ENCODE results near the gene ASRGL1. TPM values are rescaled to one million over a fixed set of nuclear protein-coding genes. Genes with fewer than 3 reads are reported as not detected.
A peak's percentile ranks its signal among the peaks of the same experiment; 100 is the strongest.
"Not testable (repeated sequence)": the region's sequence is repeated elsewhere in the genome, so short reads cannot be mapped to it uniquely, and the experiment has no call there.

Gene ASRGL1
- total RNA-seq, 1 donor from 2014 or later = 55.7 TPM

DNA sequence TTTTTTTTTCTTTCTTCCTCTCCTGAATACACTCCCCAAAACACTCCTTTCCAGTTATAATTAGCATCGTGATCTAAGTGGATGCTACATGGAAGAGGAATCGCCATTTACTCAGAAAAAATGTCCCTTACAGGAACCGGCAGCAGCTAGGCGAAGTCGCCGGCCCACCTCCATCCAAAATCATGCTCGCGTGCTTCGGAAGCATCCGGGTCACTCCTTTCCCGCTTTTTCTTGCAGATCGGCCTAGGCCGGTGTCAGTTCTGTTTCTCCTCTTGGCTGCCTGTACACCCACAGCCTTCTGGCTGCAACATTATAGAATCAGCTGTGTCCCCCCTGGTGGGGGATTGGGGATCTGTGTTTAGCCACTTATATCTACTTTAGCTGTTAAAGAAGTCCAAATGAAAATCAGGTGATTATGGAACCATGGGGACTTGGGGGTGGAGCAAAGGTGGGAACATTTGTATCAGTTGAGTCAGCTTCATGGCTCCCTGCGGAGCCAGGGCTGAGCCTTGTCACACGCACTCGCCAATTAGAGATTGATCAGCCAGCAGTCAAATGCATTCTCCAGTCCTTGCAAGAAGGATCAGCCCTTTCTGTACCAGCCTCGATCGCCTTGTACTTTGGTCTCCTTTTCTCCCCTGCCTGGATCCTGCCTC is 36.3 kb downstream of the ASRGL1 start:
- Mint-ChIP-seq H3K4me1 (ENCODE audit: low read depth, unreplicated experiment) (peaks cover 8% of the 10 kb centered on the region), H3K9me3 (ENCODE audit: unreplicated experiment) (peaks cover 3% of the 10 kb centered on the region), H3K4me3 (ENCODE audit: unreplicated experiment) (no peak overlapping the region), H3K36me3 (ENCODE audit: unreplicated experiment) (peaks cover 14% of the 10 kb centered on the region), H3K27me3 (ENCODE audit: unreplicated experiment) (no peaks in the 10 kb centered on the region), H3K27ac (ENCODE audit: unreplicated experiment) (no peak overlapping the region)
- TF ChIP-seq, protein P1, sequence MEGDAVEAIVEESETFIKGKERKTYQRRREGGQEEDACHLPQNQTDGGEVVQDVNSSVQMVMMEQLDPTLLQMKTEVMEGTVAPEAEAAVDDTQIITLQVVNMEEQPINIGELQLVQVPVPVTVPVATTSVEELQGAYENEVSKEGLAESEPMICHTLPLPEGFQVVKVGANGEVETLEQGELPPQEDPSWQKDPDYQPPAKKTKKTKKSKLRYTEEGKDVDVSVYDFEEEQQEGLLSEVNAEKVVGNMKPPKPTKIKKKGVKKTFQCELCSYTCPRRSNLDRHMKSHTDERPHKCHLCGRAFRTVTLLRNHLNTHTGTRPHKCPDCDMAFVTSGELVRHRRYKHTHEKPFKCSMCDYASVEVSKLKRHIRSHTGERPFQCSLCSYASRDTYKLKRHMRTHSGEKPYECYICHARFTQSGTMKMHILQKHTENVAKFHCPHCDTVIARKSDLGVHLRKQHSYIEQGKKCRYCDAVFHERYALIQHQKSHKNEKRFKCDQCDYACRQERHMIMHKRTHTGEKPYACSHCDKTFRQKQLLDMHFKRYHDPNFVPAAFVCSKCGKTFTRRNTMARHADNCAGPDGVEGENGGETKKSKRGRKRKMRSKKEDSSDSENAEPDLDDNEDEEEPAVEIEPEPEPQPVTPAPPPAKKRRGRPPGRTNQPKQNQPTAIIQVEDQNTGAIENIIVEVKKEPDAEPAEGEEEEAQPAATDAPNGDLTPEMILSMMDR (IDR thresholded peaks at IDR 0.05; ENCODE audit: partially characterized antibody, unreplicated experiment) = peak; percentile 14
- no peak for DNase-seq

DNA sequence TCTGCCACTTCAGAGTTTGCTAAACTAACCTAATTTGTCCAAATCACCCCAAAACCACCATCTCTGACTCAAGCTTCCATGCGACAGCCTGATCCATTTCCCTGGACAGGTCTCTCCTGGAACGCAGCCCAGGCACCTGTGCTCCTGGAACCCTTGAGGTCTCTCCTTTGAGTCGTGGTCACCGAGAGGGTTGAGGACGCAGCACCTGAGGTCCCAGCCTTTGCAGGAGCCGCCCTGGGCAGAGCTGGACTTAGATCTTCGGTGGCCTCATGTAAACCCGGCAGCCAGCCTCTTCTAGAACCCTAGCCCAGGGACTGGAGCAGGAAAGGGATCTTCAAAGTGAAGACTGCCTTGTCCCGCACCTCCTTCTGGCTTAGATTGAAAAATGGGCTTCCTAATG is 37.6 kb downstream of the ASRGL1 start:
- TF ChIP-seq, protein P1 (IDR thresholded peaks at IDR 0.05; ENCODE audit: partially characterized antibody, unreplicated experiment) = no peak
- no peak overlapping the region for H3K27ac Mint-ChIP-seq (ENCODE audit: unreplicated experiment)
- H3K4me3 Mint-ChIP-seq (ENCODE audit: unreplicated experiment) = no peak overlapping the region
- H3K36me3 Mint-ChIP-seq (ENCODE audit: unreplicated experiment) = peaks cover 9% of the 10 kb centered on the region
- no peak for DNase-seq
- H3K4me1 Mint-ChIP-seq (ENCODE audit: low read depth, unreplicated experiment) = peaks cover 19% of the 10 kb centered on the region
- peaks cover 5% of the 10 kb centered on the region for H3K9me3 Mint-ChIP-seq (ENCODE audit: unreplicated experiment)
- H3K27me3 Mint-ChIP-seq (ENCODE audit: unreplicated experiment) = no peaks in the 10 kb centered on the region

DNA sequence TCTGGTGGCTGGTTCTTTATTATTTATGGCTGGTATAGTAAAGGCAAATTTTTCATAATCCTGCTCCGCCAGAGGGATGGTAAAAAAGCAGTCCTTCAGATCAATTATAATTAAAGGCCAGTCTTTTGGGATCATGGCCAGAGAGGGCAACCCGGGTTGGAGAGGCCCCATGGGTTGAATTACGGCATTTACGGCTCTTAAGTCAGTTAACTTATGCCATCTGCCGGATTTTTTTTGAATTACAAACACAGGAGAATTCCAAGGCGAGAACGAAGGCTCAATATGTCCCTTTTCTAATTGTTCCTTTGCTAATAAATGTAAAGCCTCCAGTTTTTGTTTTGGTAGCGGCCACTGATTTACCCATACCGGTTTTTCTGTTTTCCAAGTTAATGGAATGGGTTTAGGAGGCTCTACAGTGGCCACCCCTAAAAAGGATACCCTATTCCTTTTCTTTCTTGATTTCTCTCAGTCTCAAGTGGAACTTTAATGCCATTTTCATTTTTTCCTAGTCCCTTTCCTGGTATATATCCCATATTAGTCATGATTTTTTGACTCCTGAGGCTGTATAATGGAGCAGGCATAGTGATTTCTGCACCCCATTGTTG is 41.3 kb downstream of the ASRGL1 start:
- Mint-ChIP-seq H3K27ac (ENCODE audit: unreplicated experiment) (peak overlapping the region; percentile 59), H3K4me3 (ENCODE audit: unreplicated experiment) (peak overlapping the region; percentile 68), H3K4me1 (ENCODE audit: low read depth, unreplicated experiment) (peaks cover 41% of the 10 kb centered on the region)
- TF ChIP-seq, protein P1 (IDR thresholded peaks at IDR 0.05; ENCODE audit: partially characterized antibody, unreplicated experiment) = peak; percentile 68
- not testable (repeated sequence) for H3K9me3 Mint-ChIP-seq (ENCODE audit: unreplicated experiment); H3K36me3 Mint-ChIP-seq (ENCODE audit: unreplicated experiment); H3K27me3 Mint-ChIP-seq (ENCODE audit: unreplicated experiment); DNase-seq

DNA sequence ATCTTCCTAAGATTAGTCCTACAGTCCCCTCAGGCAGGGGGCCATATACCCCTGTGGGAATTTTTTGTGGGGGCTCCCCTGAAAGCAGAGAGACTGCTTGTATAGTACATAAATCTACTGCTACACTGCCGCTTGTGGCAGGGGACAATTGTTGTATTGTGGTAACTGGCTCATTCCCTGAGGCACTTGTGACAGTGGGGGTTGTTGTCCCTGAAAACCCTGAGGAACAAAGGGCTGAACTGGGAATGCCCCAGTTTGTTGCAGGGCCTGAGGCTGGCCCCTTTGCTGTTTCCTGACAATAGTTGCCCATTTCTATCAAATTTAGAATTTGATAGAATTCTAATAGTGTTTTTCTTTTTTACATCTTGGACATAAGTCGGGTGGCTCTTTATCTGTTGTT is 42.3 kb downstream of the ASRGL1 start:
- not testable (repeated sequence) for H3K36me3 Mint-ChIP-seq (ENCODE audit: unreplicated experiment); DNase-seq

DNA sequence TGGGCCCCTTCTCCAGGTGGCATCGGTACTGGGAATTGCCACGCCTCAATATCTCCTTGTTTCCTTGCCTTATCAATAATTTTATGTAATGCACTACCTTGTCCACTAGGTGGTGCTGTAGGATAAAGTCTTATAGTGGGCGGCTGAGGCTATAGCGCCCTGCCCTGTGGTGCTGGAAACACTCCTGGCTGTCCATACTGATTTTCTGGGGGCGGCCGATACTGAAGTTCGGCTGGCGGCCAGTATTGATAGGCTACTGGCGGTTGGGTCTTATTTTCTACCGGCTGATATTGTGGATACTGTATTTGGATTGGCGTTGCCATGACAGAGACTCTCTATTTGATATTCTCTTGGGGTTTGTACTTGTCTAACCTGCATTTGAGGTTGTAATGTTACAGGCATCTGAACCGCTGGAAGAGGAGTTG is 43.6 kb downstream of the ASRGL1 start:
- not testable (repeated sequence) for H3K9me3 Mint-ChIP-seq (ENCODE audit: unreplicated experiment); H3K27me3 Mint-ChIP-seq (ENCODE audit: unreplicated experiment); H3K36me3 Mint-ChIP-seq (ENCODE audit: unreplicated experiment)
- Mint-ChIP-seq H3K4me3 (ENCODE audit: unreplicated experiment) (peak overlapping the region; percentile 66), H3K4me1 (ENCODE audit: low read depth, unreplicated experiment) (peaks cover 40% of the 10 kb centered on the region), H3K27ac (ENCODE audit: unreplicated experiment) (peak overlapping the region; percentile 88)
- DNase-seq = peak; percentile 56
- TF ChIP-seq, protein P1 (IDR thresholded peaks at IDR 0.05; ENCODE audit: partially characterized antibody, unreplicated experiment) = peak; percentile 95

More for the DNA sequence above, 42.3 kb downstream of the ASRGL1 start:
- H3K27me3 Mint-ChIP-seq (ENCODE audit: unreplicated experiment); H3K9me3 Mint-ChIP-seq (ENCODE audit: unreplicated experiment): not testable (repeated sequence)
- Mint-ChIP-seq H3K4me3 (ENCODE audit: unreplicated experiment) (peak overlapping the region; percentile 27), H3K4me1 (ENCODE audit: low read depth, unreplicated experiment) (peaks cover 41% of the 10 kb centered on the region), H3K27ac (ENCODE audit: unreplicated experiment) (peak overlapping the region; percentile 78)
